Adrenal gland (tissue), 5 donors: ENCODE data around the gene FNDC3B.

Source experiments
- CTCF ChIP-seq, 6 experiments: fragments of 450-650 bp in 4 of 6; fragments of 200-600 bp in 2 of 6; sonication (generic) in 1 of 6; IDR thresholded peaks; 1 replicate in 5 of 6; 2 replicates in 1 of 6; pipeline versions ENCODE4 v1.5.1 to v1.8.0; 2016 to 2021; ENCODE audit warnings: antibody characterized with exemption in 6 of 6, mild to moderate bottlenecking in 2 of 6, moderate library complexity in 1 of 6
- POLR2A ChIP-seq, 2 donors: fragments of 450-650 bp; IDR thresholded peaks; one replicate each; pipeline ENCODE4 v1.6.1; 2017; ENCODE audit warnings: antibody characterized with exemption in 2 of 2, mild to moderate bottlenecking in 2 of 2, moderate library complexity in 1 of 2
- donor health status: DM: no; HTN: no; CAD: no.

- TF ChIP-seq CTCF (IDR thresholded peaks at IDR 0.05) (no peak), POLR2A (IDR thresholded peaks at IDR 0.05) (no peak)
Observed at GRCh38 chr3:172132721-172133311, 93.4 kb downstream of the FNDC3B start.
